ENCODE data around the gene SPEG.

DNA sequence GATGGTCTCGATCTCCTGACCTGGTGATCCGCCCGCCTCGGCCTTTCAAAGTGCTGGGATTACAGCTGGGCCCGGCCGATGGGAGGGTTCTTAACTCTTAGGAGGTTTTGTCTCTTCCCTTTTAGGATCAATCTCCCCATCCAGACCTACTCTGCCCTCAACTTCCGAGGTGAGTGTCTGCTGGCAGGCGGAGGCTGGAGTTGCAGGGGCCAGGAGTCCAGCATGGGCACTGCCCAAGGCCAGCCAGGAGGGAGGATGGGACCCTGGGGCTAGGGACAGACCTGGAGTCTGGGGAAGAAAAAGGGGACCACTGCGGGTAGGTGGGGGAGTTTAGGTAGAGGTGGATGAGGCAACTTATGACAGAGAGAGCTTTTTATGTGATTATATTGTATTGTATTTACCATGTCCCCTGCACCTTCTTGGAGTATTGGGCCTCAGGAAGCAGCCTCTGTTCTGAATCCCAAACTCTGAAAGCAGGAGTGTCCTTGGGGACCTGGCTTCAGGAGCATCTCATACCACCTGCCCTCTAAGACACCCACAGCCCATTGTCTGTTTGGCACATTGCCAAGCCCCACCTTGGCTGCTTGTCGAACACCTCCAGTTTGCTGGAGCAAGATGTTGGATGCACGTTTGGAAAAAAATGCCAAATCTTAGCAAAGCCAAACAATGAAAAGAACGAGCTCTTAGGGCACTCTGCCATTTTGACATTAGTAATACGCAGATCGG is 10.8 kb upstream of the SPEG start:
- TF ChIP-seq, protein P1, sequence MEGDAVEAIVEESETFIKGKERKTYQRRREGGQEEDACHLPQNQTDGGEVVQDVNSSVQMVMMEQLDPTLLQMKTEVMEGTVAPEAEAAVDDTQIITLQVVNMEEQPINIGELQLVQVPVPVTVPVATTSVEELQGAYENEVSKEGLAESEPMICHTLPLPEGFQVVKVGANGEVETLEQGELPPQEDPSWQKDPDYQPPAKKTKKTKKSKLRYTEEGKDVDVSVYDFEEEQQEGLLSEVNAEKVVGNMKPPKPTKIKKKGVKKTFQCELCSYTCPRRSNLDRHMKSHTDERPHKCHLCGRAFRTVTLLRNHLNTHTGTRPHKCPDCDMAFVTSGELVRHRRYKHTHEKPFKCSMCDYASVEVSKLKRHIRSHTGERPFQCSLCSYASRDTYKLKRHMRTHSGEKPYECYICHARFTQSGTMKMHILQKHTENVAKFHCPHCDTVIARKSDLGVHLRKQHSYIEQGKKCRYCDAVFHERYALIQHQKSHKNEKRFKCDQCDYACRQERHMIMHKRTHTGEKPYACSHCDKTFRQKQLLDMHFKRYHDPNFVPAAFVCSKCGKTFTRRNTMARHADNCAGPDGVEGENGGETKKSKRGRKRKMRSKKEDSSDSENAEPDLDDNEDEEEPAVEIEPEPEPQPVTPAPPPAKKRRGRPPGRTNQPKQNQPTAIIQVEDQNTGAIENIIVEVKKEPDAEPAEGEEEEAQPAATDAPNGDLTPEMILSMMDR (IDR thresholded peaks at IDR 0.05), result no peak
- no peak for TF ChIP-seq POLR2A (IDR thresholded peaks at IDR 0.05)

Measured in Peyer's patch (tissue), 4 donors.